Liver (tissue), 3 donors: ENCODE measurements around the gene NAPB.

Experiments
- CTCF ChIP-seq: fragments of 150-350 bp; IDR thresholded peaks from 2 replicates; pipeline ENCODE4 v1.5.1; 2017; ENCODE audit warnings: improper control_type of control experiment, low read depth, low read length; ENCODE audit not compliant: missing input control
- EGR1 ChIP-seq, 2 donors: IDR thresholded peaks; 2 replicates each; pipeline ENCODE4 v1.6.1; 2016 to 2018; ENCODE audit warnings: antibody characterized with exemption in 2 of 2, low read depth in 2 of 2
- JUND ChIP-seq, 2 donors: IDR thresholded peaks; 2 replicates each; pipeline ENCODE4 v1.6.1; 2016; ENCODE audit warnings: antibody characterized with exemption in 2 of 2
- MAX ChIP-seq: IDR thresholded peaks from 2 replicates; pipeline ENCODE4 v1.6.1; 2016; ENCODE audit warnings: antibody characterized with exemption
- RAD21 ChIP-seq, 2 donors: IDR thresholded peaks; 2 replicates each; pipeline ENCODE4 v1.6.1; 2016; ENCODE audit warnings: antibody characterized with exemption in 2 of 2, mild to moderate bottlenecking in 2 of 2
- YY1 ChIP-seq: IDR thresholded peaks from 2 replicates; pipeline ENCODE4 v1.6.1; 2016; ENCODE audit warnings: antibody characterized with exemption, mild to moderate bottlenecking
- ZBTB33 ChIP-seq: IDR thresholded peaks from 2 replicates; pipeline ENCODE4 v1.6.1; 2016; ENCODE audit warnings: antibody characterized with exemption
- TF ChIP-seq, protein P1 (sequence below): IDR thresholded peaks from 2 replicates; pipeline ENCODE4 v1.6.1; 2016; ENCODE audit warnings: antibody characterized with exemption, mild to moderate bottlenecking
- donor health status: healthy.
- donor health status: healthy.

DNA sequence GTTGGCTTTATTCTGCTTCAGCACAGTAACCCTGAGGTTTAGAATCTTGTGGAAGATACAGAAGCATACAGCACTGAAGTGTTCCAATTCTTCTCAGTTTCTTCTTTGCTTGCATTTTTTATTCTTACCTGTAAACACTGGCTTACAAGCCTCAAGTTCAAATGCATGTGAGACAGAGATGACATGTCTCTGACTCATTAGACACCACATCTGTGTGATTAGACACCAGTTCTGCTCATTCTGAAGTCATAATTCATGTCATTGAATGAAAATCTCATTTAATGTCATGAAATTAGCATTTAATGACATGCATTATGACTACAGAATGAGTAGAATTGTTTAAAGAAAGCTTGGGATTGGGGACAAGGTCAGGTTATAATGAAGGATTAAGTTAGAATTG is 53.5 kb downstream of the NAPB start:
- TF ChIP-seq YY1 (no peak), RAD21 (IDR thresholded peaks at IDR 0.05) (no peak), CTCF (no peak), ZBTB33 (no peak), MAX (no peak), EGR1 (IDR thresholded peaks at IDR 0.05; ENCODE audit: low read depth in 2 of 2) (no peak), JUND (IDR thresholded peaks at IDR 0.05) (no peak)
- TF ChIP-seq, protein P1, sequence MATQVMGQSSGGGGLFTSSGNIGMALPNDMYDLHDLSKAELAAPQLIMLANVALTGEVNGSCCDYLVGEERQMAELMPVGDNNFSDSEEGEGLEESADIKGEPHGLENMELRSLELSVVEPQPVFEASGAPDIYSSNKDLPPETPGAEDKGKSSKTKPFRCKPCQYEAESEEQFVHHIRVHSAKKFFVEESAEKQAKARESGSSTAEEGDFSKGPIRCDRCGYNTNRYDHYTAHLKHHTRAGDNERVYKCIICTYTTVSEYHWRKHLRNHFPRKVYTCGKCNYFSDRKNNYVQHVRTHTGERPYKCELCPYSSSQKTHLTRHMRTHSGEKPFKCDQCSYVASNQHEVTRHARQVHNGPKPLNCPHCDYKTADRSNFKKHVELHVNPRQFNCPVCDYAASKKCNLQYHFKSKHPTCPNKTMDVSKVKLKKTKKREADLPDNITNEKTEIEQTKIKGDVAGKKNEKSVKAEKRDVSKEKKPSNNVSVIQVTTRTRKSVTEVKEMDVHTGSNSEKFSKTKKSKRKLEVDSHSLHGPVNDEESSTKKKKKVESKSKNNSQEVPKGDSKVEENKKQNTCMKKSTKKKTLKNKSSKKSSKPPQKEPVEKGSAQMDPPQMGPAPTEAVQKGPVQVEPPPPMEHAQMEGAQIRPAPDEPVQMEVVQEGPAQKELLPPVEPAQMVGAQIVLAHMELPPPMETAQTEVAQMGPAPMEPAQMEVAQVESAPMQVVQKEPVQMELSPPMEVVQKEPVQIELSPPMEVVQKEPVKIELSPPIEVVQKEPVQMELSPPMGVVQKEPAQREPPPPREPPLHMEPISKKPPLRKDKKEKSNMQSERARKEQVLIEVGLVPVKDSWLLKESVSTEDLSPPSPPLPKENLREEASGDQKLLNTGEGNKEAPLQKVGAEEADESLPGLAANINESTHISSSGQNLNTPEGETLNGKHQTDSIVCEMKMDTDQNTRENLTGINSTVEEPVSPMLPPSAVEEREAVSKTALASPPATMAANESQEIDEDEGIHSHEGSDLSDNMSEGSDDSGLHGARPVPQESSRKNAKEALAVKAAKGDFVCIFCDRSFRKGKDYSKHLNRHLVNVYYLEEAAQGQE: no peak
